Measurements from ENCODE around the gene HOXB4. TPM values are rescaled to one million over a fixed set of nuclear protein-coding genes. Genes with fewer than 3 reads are reported as not detected.

HOXB4 gene
- total RNA-seq, 1 experiment from 2014 or later, result 11.3 TPM

DNA sequence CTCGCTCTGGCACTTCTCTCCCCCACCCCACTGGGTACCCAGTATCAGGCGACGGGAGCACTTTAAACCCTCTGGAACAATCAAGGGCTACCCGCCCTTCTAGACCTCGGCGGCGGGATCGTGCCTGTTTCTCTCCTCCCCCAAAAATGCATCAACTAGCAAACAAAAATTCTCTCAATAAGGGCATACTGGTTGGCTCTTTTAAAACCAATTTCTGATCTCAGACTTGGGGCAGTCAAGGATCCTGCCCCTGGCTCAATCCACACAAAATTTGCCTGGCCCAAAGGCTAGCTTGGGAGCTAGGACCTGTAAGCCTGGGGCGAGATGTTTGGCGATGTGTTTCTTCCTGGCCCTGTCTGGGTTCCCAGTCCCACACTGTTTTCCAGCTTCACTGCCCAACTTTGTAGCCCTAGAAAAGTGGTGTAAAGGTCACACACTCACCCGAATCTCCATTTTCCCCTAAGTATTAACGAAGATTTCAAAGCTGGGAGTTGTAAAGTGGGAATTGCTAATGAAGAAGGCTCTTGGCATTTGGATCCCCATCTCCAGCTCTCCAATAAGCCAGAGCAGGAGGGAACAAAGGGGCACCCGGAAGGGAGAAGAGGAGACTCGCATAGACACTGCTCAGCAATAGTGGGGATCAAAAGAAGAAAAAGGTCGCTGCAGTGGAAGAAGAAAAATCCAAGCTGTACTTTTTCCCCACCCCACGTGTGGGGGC is 18.9 kb downstream of the HOXB4 start:
- peaks cover 0 to 4% of the 10 kb centered on the region in 2 experiments; a peak in 1 of 4 replicates for H3K4me1 ChIP-seq (ENCODE audit: control insufficient read depth in 1 of 2, insufficient read depth in 2 of 2, low read length in 2 of 2)
- no peaks in the 10 kb centered on the region for H3K9me3 ChIP-seq (ENCODE audit: control insufficient read depth in 1 of 2, insufficient read depth in 1 of 2, low read depth in 1 of 2, low read length in 2 of 2)
- POLR2A ChIA-PET, result no interaction called here

GRCh38 chr17:48558831-48559121 is 19.4 kb downstream of the HOXB4 start:
- Histone ChIP-seq H3K27me3 (ENCODE audit: insufficient read depth, low read length) (no peaks in the 10 kb centered on the region), H3K79me2 (ENCODE audit: insufficient read depth, low read length) (no peaks in the 10 kb centered on the region; the same call in 1 of the 2 replicates), H2AFZ (ENCODE audit: low read depth, low read length, poor library complexity, severe bottlenecking) (no peak overlapping the region), H3K4me2 (ENCODE audit: low read length) (no peak overlapping the region), H3K36me3 (ENCODE audit: control insufficient read depth in 1 of 2, insufficient read depth in 2 of 2, low read length in 2 of 2) (no peaks in the 10 kb centered on the region), H3K27ac (ENCODE audit: low read depth, low read length) (no peak overlapping the region), H3K9me2 (ENCODE audit: insufficient read depth) (no peaks in the 10 kb centered on the region), H3K4me1 (ENCODE audit: control insufficient read depth in 1 of 2, insufficient read depth in 2 of 2, low read length in 2 of 2) (peaks cover 0 to 4% of the 10 kb centered on the region in 2 experiments; a peak in 1 of 4 replicates), H4K20me1 (ENCODE audit: insufficient read depth) (no peaks in the 10 kb centered on the region), H3K4me3 (replicated peaks in 1 of 2; ENCODE audit: low read depth in 1 of 2, low read length in 2 of 2) (no peak overlapping the region), H3K9me3 (ENCODE audit: control insufficient read depth in 1 of 2, insufficient read depth in 1 of 2, low read depth in 1 of 2, low read length in 2 of 2) (no peaks in the 10 kb centered on the region), H3K9ac (ENCODE audit: low read length) (no peak overlapping the region)
- RAD21 ChIA-PET (ENCODE audit: low non-redundant PET in 1 of 2, low total read pairs in 2 of 2, uncharacterized antibody in 2 of 2, unreplicated experiment in 2 of 2), result no interaction called here
- POLR2A ChIA-PET, result no interaction called here
- no TSS peak for BruUV-seq (replicated peaks)
- CTCF ChIA-PET, result no interaction called here
- TF ChIP-seq ATF3 (IDR thresholded peaks at IDR 0.05) (no peak), JUND (IDR thresholded peaks at IDR 0.05) (no peak), YY1 (IDR thresholded peaks at IDR 0.05; ENCODE audit: extremely low read depth, insufficient replicate concordance, low read depth, low read length) (no peak)
- DNase-seq (ENCODE audit: low read depth, low spot score) (no peak), ATAC-seq (no peak)
- intact Hi-C loops (cut with micrococcal nuclease), result no loop called here

More for the DNA sequence above, 18.9 kb downstream of the HOXB4 start:
- BruUV-seq (replicated peaks), result no TSS peak
- no peaks in the 10 kb centered on the region; the same call in 1 of the 2 replicates for H3K79me2 ChIP-seq (ENCODE audit: insufficient read depth, low read length)
- no peaks in the 10 kb centered on the region for H4K20me1 ChIP-seq (ENCODE audit: insufficient read depth)
- ChIA-PET CTCF (no interaction called here), RAD21 (ENCODE audit: low non-redundant PET in 1 of 2, low total read pairs in 2 of 2, uncharacterized antibody in 2 of 2, unreplicated experiment in 2 of 2) (no interaction called here)
- H2AFZ ChIP-seq (ENCODE audit: low read depth, low read length, poor library complexity, severe bottlenecking), result no peak overlapping the region
- H3K9ac ChIP-seq (ENCODE audit: low read length), result no peak overlapping the region
- no peaks in the 10 kb centered on the region for H3K36me3 ChIP-seq (ENCODE audit: control insufficient read depth in 1 of 2, insufficient read depth in 2 of 2, low read length in 2 of 2)
- H3K4me3 ChIP-seq (replicated peaks in 1 of 2; ENCODE audit: low read depth in 1 of 2, low read length in 2 of 2), result no peak overlapping the region
- no peak overlapping the region for H3K27ac ChIP-seq (ENCODE audit: low read depth, low read length)
- H3K4me2 ChIP-seq (ENCODE audit: low read length), result no peak overlapping the region
- H3K27me3 ChIP-seq (ENCODE audit: insufficient read depth, low read length), result no peaks in the 10 kb centered on the region
- intact Hi-C loops (cut with micrococcal nuclease), result no loop called here
- no peak for ATAC-seq
- no peak for TF ChIP-seq ELF1 (IDR thresholded peaks at IDR 0.05; ENCODE audit: borderline replicate concordance, low read depth)
- no peak for TF ChIP-seq CBX3 (IDR thresholded peaks at IDR 0.05; ENCODE audit: low read depth)
- no peak for TF ChIP-seq RAD21 (IDR thresholded peaks at IDR 0.05; ENCODE audit: low read depth)
- TF ChIP-seq POLR2A (IDR thresholded peaks at IDR 0.05; ENCODE audit: borderline replicate concordance, extremely low read depth, insufficient read depth, insufficient read length), result no peak
- no peak for TF ChIP-seq EZH2 (IDR thresholded peaks at IDR 0.05)
- TF ChIP-seq EZH2phosphoT487 (IDR thresholded peaks at IDR 0.05; ENCODE audit: borderline replicate concordance), result no peak
- no peak for TF ChIP-seq CEBPB (IDR thresholded peaks at IDR 0.05; ENCODE audit: low read depth)
- H3K9me2 ChIP-seq (ENCODE audit: insufficient read depth), result no peaks in the 10 kb centered on the region
- no peak for DNase-seq (ENCODE audit: low read depth, low spot score)
